HG03108 (cell line): Measurements from ENCODE around the gene MVD.

Experiments used
- ATAC-seq: cut with Tn5 transposase; IDR thresholded peaks from one replicate; pipeline ENCODE4 v1.9.1; 2021; ENCODE audit warnings: moderate library complexity; ENCODE audit not compliant: unreplicated experiment

Gene MVD

GRCh38 chr16:88662843-88663606 lies at the start of gene MVD:
MVD (minus strand) TSS chr16:88663091; CDS start chr16:88663080, 11 bp downstream.
- peak; percentile 95 for ATAC-seq

GRCh38 chr16:88712362-88712979 lies 49.6 kb upstream of the MVD start:
- ATAC-seq, result no peak

GRCh38 chr16:88711750-88712340 lies 49.0 kb upstream of the MVD start:
- ATAC-seq, result no peak

GRCh38 chr16:88710556-88710955 lies 47.7 kb upstream of the MVD start:
- ATAC-seq, result no peak

- ATAC-seq, result no peak
Observed at GRCh38 chr16:88706965-88707826, 44.3 kb upstream of the MVD start.

GRCh38 chr16:88706229-88706964 lies 43.5 kb upstream of the MVD start, which contains the start of the genes CTU2 and RNF166:
CTU2 (plus strand) TSS chr16:88706503; CDS start chr16:88706531, 28 bp downstream.
RNF166 (minus strand) TSS chr16:88706408; CDS start chr16:88706325, 83 bp downstream.
- ATAC-seq, result peak; percentile 46

- peak; percentile 6 for ATAC-seq
Observed at GRCh38 chr16:88705801-88706228, 42.9 kb upstream of the MVD start.

GRCh38 chr16:88705076-88705684 lies 42.3 kb upstream of the MVD start:
- no peak for ATAC-seq

GRCh38 chr16:88703486-88704309 lies 40.8 kb upstream of the MVD start:
- ATAC-seq, result no peak

- ATAC-seq, result no peak
Observed at GRCh38 chr16:88702371-88703210, 39.7 kb upstream of the MVD start.

- no peak for ATAC-seq
Observed at GRCh38 chr16:88701581-88702370, 38.9 kb upstream of the MVD start.

GRCh38 chr16:88700636-88701482 lies 38.0 kb upstream of the MVD start:
- peak; percentile 49 for ATAC-seq

- no peak for ATAC-seq
Observed at GRCh38 chr16:88700322-88700635, 37.4 kb upstream of the MVD start.

- no peak for ATAC-seq
Observed at GRCh38 chr16:88699180-88699579, 36.3 kb upstream of the MVD start.

GRCh38 chr16:88698646-88699045 lies 35.8 kb upstream of the MVD start:
- no peak for ATAC-seq

GRCh38 chr16:88697831-88698615 lies 35.1 kb upstream of the MVD start:
- ATAC-seq, result no peak
